HepG2 (cell line): ENCODE data around the gene ASIC3. TPM values are rescaled to one million over a fixed set of nuclear protein-coding genes. Genes with fewer than 3 reads are reported as not detected.

Experiments used
- BRD4 ChIP-seq: sonication (generic); formaldehyde crosslinking; IDR thresholded peaks from 2 replicates; pipeline ENCODE4 v1.4.0; 2020; ENCODE audit warnings: missing genetic modification reagents
- CCDC6 ChIP-seq: sonication (generic); formaldehyde crosslinking; IDR thresholded peaks from 2 replicates; pipeline ENCODE4 v1.8.1; 2022; ENCODE audit warnings: mild to moderate bottlenecking, missing genetic modification reagents, moderate library complexity
- CENPX ChIP-seq: sonication (generic); formaldehyde crosslinking; IDR thresholded peaks from 2 replicates; pipeline ENCODE4 v1.9.0; 2021; ENCODE audit warnings: mild to moderate bottlenecking, missing genetic modification reagents, moderate library complexity
- CERS6 ChIP-seq: sonication (generic); formaldehyde crosslinking; IDR thresholded peaks from 2 replicates; pipeline ENCODE4 v1.5.0; 2020; ENCODE audit warnings: missing genetic modification reagents
- CHD4 ChIP-seq: fragments of 200-600 bp; sonication (generic); IDR thresholded peaks from 2 replicates; pipeline ENCODE4 v1.7.0; 2017; ENCODE audit warnings: mild to moderate bottlenecking, low read length, borderline replicate concordance
- E2F2 ChIP-seq: sonication (generic); formaldehyde crosslinking; IDR thresholded peaks from 2 replicates; pipeline ENCODE4 v1.4.0; 2020; ENCODE audit warnings: missing genetic modification reagents, borderline replicate concordance
- FLYWCH1 ChIP-seq: sonication (generic); formaldehyde crosslinking; IDR thresholded peaks from 2 replicates; pipeline ENCODE4 v1.8.1; 2023; ENCODE audit warnings: mild to moderate bottlenecking, missing genetic modification reagents
- FOXA1 ChIP-seq, 2 experiments: fragments of 450-650 bp in 1 of 2; sonication (generic) in 1 of 2; formaldehyde crosslinking in 1 of 2; IDR thresholded peaks; 2 replicates each; pipeline versions ENCODE4 v1.4.0 to v1.6.1; 2016 to 2020; ENCODE audit warnings: missing genetic modification reagents in 1 of 2
- HDAC2 ChIP-seq: sonication (generic); formaldehyde crosslinking; IDR thresholded peaks from 2 replicates; pipeline ENCODE4 v1.4.0; 2020; ENCODE audit warnings: missing genetic modification reagents
- IRF1 ChIP-seq: sonication (generic); formaldehyde crosslinking; IDR thresholded peaks from 2 replicates; pipeline ENCODE4 v1.4.0; 2020; ENCODE audit warnings: low read depth, mild to moderate bottlenecking, missing genetic modification reagents
- MEF2D ChIP-seq: sonication (generic); formaldehyde crosslinking; IDR thresholded peaks from 2 replicates; pipeline ENCODE4 v1.5.1; 2020; ENCODE audit warnings: mild to moderate bottlenecking, missing genetic modification reagents
- MIXL1 ChIP-seq: IDR thresholded peaks from 2 replicates; pipeline ENCODE4 v1.6.1; 2016
- MNT ChIP-seq: fragments of 450-650 bp; IDR thresholded peaks from 2 replicates; pipeline ENCODE4 v1.6.1; 2016
- MYNN ChIP-seq: sonication (generic); formaldehyde crosslinking; IDR thresholded peaks from 2 replicates; pipeline ENCODE4 v1.4.0; 2020; ENCODE audit warnings: mild to moderate bottlenecking, low read depth, missing genetic modification reagents
- PBX2 ChIP-seq: IDR thresholded peaks from 2 replicates; pipeline ENCODE4 v1.6.1; 2016; ENCODE audit warnings: control low read depth
- RXRA ChIP-seq: sonication (generic); formaldehyde crosslinking; IDR thresholded peaks from 2 replicates; pipeline ENCODE4 v1.5.1; 2020; ENCODE audit warnings: missing genetic modification reagents
- SMARCC2 ChIP-seq: fragments of 450-650 bp; IDR thresholded peaks from 2 replicates; pipeline ENCODE4 v1.6.1; 2017; ENCODE audit warnings: antibody characterized with exemption, mild to moderate bottlenecking
- SNRNP70 ChIP-seq: fragments of 200-400 bp; formaldehyde crosslinking; IDR thresholded peaks from 2 replicates; pipeline ENCODE4 v1.6.1; 2017; ENCODE audit warnings: mild to moderate bottlenecking, low read depth, low read length, moderate library complexity
- SRSF9 ChIP-seq: fragments of 200-400 bp; formaldehyde crosslinking; IDR thresholded peaks from 2 replicates; pipeline ENCODE4 v1.6.1; 2018; ENCODE audit warnings: borderline replicate concordance, mild to moderate bottlenecking, low read depth, low read length; ENCODE audit not compliant: insufficient read depth, poor library complexity, severe bottlenecking
- ZNF136 ChIP-seq: sonication (generic); formaldehyde crosslinking; IDR thresholded peaks from 2 replicates; pipeline ENCODE4 v1.8.1; 2022; ENCODE audit warnings: low read depth, mild to moderate bottlenecking, moderate library complexity, missing genetic modification reagents
- ZNF337 ChIP-seq: sonication (generic); formaldehyde crosslinking; IDR thresholded peaks from 2 replicates; pipeline ENCODE4 v1.5.1; 2020; ENCODE audit warnings: missing genetic modification reagents, low read depth, mild to moderate bottlenecking, borderline replicate concordance
- ZNF564 ChIP-seq: sonication (generic); formaldehyde crosslinking; IDR thresholded peaks from 2 replicates; pipeline ENCODE4 v1.8.1; 2023; ENCODE audit warnings: mild to moderate bottlenecking, missing genetic modification reagents
- ZNF614 ChIP-seq: IDR thresholded peaks from 2 replicates; pipeline ENCODE4 v1.6.1; 2018; ENCODE audit warnings: missing biosample characterization, missing genetic modification reagents, inconsistent platforms, borderline replicate concordance
- ZNF674 ChIP-seq: sonication (generic); formaldehyde crosslinking; IDR thresholded peaks from 2 replicates; pipeline ENCODE4 v1.5.0; 2020; ENCODE audit warnings: low read depth, mild to moderate bottlenecking, missing genetic modification reagents
- ZNF724P ChIP-seq: sonication (generic); formaldehyde crosslinking; IDR thresholded peaks from 2 replicates; pipeline ENCODE4 v1.8.0; 2022; ENCODE audit warnings: missing genetic modification reagents, borderline replicate concordance
- polyA plus RNA-seq, 8 experiments: library from polyadenylated mRNA; depleted of rRNA in 3 of 8; stranded (reverse) in 7 of 8; unstranded in 1 of 8; fragments of >200 nt; fragmentation: Illumina TruSeq in 4 of 8; extraction: Trizol in 4 of 8; gene quantifications; 2 replicates each; pipeline versions ENCODE4 v1.2.1 to v1.2.3, GENCODE V29; 2011 to 2016; ENCODE audit warnings: low read depth in 4 of 8, missing spikeins in 1 of 8, mixed read lengths in 1 of 8; ENCODE audit not compliant: insufficient read depth in 1 of 8
- total RNA-seq, 5 experiments: library from RNA; depleted of rRNA; stranded (reverse); fragments of >200 nt; fragmentation: Illumina TruSeq; extraction: Trizol; gene quantifications; 2 replicates each; pipeline ENCODE4 v1.2.3, GENCODE V29; 2016; ENCODE audit warnings: low read depth in 1 of 5

Gene ASIC3
- total and polyA plus RNA-seq, 2 of the 13 experiments (the other 11 are each of a cell fraction or from before 2014, with no cell fraction given) = 0.51 TPM; not detected in 1

GRCh38 chr7:151080522-151081169 is 32.3 kb downstream of the ASIC3 start, which contains the start of gene FASTK (continued):
- TF ChIP-seq E2F2 (CRISPR knock-in tag) = 0 out of 2 replicates have a peak, but pooled peaks have one; percentile 63
- no peak for TF ChIP-seq CHD4
- no peak for TF ChIP-seq ZNF674 (CRISPR knock-in tag)
- TF ChIP-seq CERS6 (CRISPR knock-in tag) = no peak
- TF ChIP-seq ZNF564 (CRISPR knock-in tag) = peak; percentile 9; the same call in 1 of the 2 replicates
- TF ChIP-seq MYNN (CRISPR knock-in tag) = no peak; the same call in 1 of the 2 replicates
- TF ChIP-seq RXRA (CRISPR knock-in tag) = no peak; the same call in 1 of the 2 replicates
- 0 out of 2 replicates have a peak, but pooled peaks have one; percentile 93 for TF ChIP-seq ZNF337 (CRISPR knock-in tag)
- 0 out of 2 replicates have a peak, but pooled peaks have one; percentile 62 for TF ChIP-seq FLYWCH1 (CRISPR knock-in tag)
- no peak for TF ChIP-seq CCDC6 (CRISPR knock-in tag)
- TF ChIP-seq SNRNP70 = no peak
- TF ChIP-seq ZNF136 (CRISPR knock-in tag) = 0 out of 2 replicates have a peak, but pooled peaks have one; percentile 53
- TF ChIP-seq MEF2D (CRISPR knock-in tag) = 0 out of 2 replicates have a peak, but pooled peaks have one; percentile 22
- no peak for TF ChIP-seq ZNF724P (CRISPR knock-in tag)
- TF ChIP-seq CENPX (CRISPR knock-in tag) = no peak
- TF ChIP-seq PBX2 (CRISPR knock-in tag) = no peak
- TF ChIP-seq IRF1 (CRISPR knock-in tag) = no peak
- TF ChIP-seq FOXA1 (IDR thresholded peaks at IDR 0.05) = no peak
- no peak for TF ChIP-seq FOXA1 (CRISPR knock-in tag; IDR thresholded peaks at IDR 0.05)
- no peak for TF ChIP-seq HDAC2 (CRISPR knock-in tag)
- TF ChIP-seq BRD4 (CRISPR knock-in tag) = no peak; the same call in 1 of the 2 replicates
- peak; percentile 12; the same call in 1 of the 2 replicates for TF ChIP-seq MIXL1 (CRISPR knock-in tag)
- TF ChIP-seq SRSF9 = no peak
- no peak for TF ChIP-seq MNT
- no peak for TF ChIP-seq SMARCC2
- no peak for TF ChIP-seq ZNF614 (CRISPR knock-in tag)
